ENCODE measurements around the gene HNRNPH3. TPM values are rescaled to one million over a fixed set of nuclear protein-coding genes. Genes with fewer than 3 reads are reported as not detected.

Gene HNRNPH3
- total RNA-seq, 4 donors from 2014 or later: 30.6 to 63.4 (median 56.3) TPM

DNA sequence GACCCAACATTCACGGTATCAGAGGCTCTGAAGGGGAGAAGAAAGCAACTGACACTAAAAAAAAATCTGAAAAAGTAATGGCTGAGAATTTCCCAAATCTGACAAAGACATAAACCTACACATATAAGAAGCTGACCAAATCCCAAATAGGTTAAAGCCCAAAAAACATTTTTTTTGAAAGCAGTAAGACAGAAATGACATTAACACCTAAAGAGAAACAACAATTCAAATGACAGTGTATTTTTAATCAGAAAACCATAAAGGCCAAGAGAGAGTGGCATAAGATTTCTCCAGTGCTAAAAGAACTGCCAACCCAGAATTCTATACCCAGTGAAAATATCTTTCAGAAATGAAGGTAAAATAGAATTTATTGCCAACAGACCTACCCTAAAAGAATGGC is 39.7 kb downstream of the HNRNPH3 start:
- H3K9me3 ChIP-seq: peaks cover 0 to 17% (median 0%) of the 10 kb centered on the region in 3 donors
- no peak for ATAC-seq
- no peak for TF ChIP-seq POLR2A (IDR thresholded peaks at IDR 0.05)
- no peak for TF ChIP-seq CTCF (IDR thresholded peaks at IDR 0.05)
- no peak for TF ChIP-seq POLR2AphosphoS5 (IDR thresholded peaks at IDR 0.05)
- no peak for TF ChIP-seq EP300 (IDR thresholded peaks at IDR 0.05)
- peaks cover 0 to 97% of the 10 kb centered on the region in 2 donors for H3K36me3 ChIP-seq
- no peak overlapping the region for H3K4me3 ChIP-seq
- WGBS, 2 donors (ENCODE audit: low coverage in 1 of 2): 75% methylated on average over 1 of the region's 1 CpG; no CpG with 5 or more reads in 1 of the 2 donors
- no peak overlapping the region for H3K27ac ChIP-seq
- no peaks in the 10 kb centered on the region for H3K4me1 ChIP-seq
- no peaks in the 10 kb centered on the region for H3K27me3 ChIP-seq

DNA sequence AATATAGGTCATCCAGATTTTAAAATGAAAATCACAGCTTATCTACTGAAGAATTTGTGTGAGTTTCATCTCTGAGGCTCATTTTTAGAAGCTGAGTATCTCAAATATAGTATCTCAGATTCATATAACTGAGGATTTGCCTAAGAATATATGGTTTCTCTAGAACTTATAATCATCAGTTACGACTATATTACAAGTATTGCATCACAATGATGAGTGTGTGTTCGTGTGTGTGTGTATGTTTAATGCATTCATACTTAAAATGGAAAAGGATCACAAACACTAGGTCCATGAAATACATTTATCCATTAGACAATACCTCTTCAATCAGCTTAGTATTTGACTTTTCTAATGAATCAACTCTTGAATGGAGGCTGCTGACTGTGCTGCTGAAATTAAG is 53.9 kb downstream of the HNRNPH3 start:
- no peaks in the 10 kb centered on the region for H3K9me3 ChIP-seq
- TF ChIP-seq POLR2A (IDR thresholded peaks at IDR 0.05): no peak
- no peak for TF ChIP-seq EP300 (IDR thresholded peaks at IDR 0.05)
- TF ChIP-seq CTCF (IDR thresholded peaks at IDR 0.05): no peak
- H3K27ac ChIP-seq: no peak overlapping the region
- peaks cover 0 to 99% of the 10 kb centered on the region in 2 donors for H3K36me3 ChIP-seq
- ATAC-seq: no peak
- no peaks in the 10 kb centered on the region for H3K4me1 ChIP-seq
- no peaks in the 10 kb centered on the region for H3K27me3 ChIP-seq
- no peak overlapping the region for H3K4me3 ChIP-seq
- WGBS, 2 donors (ENCODE audit: low coverage in 1 of 2): 80 to 81% methylated on average over 2 of the region's 2 CpGs

Other genes with a start within 250 kb of the HNRNPH3 start
- 1 to 10 TPM in 1 of 4 donors, under 1 TPM in 1, not detected in 2; 0.79 to 1.9 TPM for gene MYPN, start 222.6 kb upstream of the HNRNPH3 start, total RNA-seq
- under 1 TPM in 1 of 4 donors, not detected in 3; 0.35 TPM for gene ATOH7, start 100.0 kb upstream of the HNRNPH3 start, total RNA-seq
- gene PBLD, start 864 bp downstream of the HNRNPH3 start, total RNA-seq: 1 to 10 TPM; 5.7 to 9.5 (median 8.0) TPM
- gene RUFY2, start 75.2 kb downstream of the HNRNPH3 start, total RNA-seq: 10 to 100 TPM; 17.9 to 29.0 (median 26.0) TPM
- 1 to 10 TPM in 3 of 4 donors, under 1 TPM in 1; 0.85 to 3.0 (median 2.1) TPM for gene DNA2, start 139.9 kb downstream of the HNRNPH3 start, total RNA-seq
- gene SLC25A16, start 195.5 kb downstream of the HNRNPH3 start, total RNA-seq: 100 to 1,000 TPM in 1 of 4 donors, 10 to 100 TPM in 3; 14.5 to 161 (median 16.8) TPM
- 10 to 100 TPM in 2 of 4 donors, 1 to 10 TPM in 2; 7.2 to 14.5 (median 9.8) TPM for gene TET1, start 228.3 kb downstream of the HNRNPH3 start, total RNA-seq